Epithelial cell of alveolus of lung (primary cell): ENCODE results near the gene RPS16. TPM values are rescaled to one million over a fixed set of nuclear protein-coding genes. Genes with fewer than 3 reads are reported as not detected.

Experiments used
- total RNA-seq: library from RNA; depleted of rRNA; stranded (reverse); fragments of >200 nt; gene quantifications from 2 replicates; pipeline ENCODE4 v1.2.1, GENCODE V29; 2015

Gene RPS16
- 2,275 and 2,629 TPM in 2 replicates for total RNA-seq

DNA sequence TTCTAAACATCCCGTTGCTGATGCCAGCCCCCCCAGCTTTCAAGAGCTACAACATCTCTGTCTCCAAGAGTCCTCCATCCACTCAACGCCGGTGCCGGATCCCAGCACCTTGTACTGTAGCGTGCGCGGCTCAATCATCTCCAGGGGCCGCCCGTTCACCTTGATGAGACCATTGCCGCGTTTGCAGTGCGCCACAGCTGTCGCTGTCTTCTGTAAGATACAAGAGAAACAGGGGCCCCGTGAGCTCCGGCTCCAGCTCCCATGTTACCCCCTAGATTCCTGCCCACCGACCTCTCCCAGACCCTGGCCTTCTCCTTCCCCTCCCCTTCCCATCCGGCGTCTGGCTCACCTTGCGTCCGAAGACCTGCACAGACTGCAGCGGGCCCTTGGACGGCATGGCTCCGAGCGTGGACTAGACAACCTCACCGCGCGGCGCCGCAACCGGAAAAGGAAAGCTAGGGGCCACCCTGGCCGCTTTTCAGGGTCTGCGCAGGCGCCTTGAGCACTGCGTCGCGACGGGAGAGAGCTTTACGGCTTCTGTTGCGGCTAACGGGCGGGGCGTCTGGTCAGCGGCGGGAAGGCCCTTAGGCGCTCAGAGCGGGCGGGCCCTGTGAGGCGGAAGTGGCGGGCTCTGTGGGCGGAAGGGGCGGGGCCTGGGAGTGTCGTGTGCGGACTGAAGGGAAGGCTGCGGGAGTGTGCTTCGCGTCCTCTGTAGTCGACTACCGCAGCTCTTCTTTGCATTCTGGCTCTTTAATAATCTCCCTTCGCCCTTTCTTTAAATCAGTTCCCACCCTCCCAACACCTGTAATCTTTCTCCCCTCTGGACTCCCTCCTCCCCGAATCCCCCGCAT lies at the start of gene RPS16:
Gene RPS16 (minus strand): TSS at position 451 of the 851 bp plus-strand sequence. CDS start 54 bp downstream, at position 397.

DNA sequence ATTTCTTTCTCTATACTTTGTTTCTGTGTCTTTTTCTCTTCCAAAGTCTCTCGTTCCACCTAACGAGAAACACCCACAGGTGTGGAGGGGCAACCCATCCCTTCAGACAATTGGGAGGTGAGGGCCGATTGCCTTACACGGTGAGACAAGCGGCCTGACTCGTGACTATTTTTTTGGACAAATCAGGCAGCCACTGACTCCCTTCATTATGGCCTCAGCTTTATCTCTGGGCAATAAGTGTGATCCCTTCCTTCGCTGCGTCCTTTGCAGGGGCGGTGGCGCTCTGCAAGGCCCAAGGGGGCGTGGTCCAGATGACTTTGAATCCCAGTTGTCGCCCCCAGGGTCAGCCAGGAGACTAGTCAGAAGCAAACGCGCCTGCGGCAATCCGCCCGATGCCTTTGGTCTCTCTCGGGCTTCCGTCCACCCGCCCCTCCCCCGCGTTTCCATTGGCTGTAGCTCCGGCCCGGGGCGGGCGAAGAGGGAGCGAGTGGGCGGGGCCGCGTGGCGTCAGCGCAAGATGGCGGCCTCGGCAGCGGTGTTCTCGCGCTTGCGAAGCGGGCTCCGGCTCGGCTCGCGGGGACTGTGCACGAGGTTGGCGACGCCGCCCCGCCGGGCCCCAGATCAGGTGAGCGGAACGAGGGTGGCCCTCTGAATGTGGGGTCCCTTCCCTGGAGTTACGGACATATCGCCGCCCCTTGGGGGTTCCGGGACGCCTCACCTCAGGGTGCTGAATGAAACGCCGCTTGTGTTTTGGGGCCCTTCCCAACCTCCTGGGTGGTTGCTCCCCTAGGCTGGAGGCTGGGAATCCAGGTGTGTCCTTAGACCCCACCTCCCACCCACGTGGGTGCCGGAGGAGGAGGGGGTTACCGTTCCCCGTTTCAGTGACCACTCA lies 44.8 kb upstream of the RPS16 start, which contains the start of gene TIMM50:
Gene TIMM50 (plus strand): TSS at position 502 of the 892 bp plus-strand sequence. CDS start 16 bp downstream, at position 518.

DNA sequence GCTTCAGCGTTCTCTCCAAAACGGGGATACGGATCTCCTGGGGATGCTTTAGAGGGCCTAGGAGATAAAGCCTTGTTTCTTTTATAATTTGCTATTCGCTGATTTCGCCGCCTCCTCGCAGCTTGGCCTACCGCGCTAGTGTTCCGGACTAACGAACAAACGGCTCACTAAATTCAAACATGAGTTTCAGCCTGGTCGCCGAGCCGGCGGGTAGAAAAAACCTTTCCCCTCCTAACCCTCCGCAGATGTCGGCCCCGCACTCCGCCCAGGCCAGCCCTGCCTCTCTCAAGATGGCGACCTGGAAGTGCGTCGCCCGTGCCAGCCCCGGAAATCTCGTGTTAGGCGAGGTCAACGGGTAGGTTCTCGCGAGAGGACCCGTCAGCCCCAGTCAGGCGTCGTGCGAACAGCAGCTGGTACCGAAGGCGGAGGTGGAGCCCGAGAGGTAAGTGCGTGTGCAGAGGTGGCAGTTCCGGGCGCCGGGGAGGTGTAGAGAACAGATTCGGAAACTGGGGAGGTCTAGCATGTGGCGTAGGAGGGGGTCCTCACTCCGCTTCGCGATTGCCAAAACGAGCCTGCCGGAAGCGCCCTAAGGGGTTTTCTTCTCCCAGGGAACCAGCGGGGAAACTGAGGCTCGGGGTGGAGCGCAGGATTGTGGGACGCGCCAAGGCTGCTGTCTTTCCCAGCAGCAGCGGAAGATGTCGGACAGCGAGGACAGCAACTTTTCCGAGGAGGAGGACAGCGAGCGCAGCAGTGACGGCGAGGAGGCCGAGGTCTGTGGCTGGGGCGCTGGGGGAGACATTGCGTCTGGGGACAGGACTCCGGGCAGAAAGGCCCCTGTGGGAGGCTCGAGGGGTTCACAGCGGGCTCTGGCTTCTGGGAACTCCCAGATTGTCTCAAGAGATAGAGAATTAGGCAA lies 9.7 kb upstream of the RPS16 start, which contains the start of gene SUPT5H:
Gene SUPT5H (plus strand): TSS at position 387 of the 916 bp plus-strand sequence. CDS start 309 bp downstream, at position 696.

DNA sequence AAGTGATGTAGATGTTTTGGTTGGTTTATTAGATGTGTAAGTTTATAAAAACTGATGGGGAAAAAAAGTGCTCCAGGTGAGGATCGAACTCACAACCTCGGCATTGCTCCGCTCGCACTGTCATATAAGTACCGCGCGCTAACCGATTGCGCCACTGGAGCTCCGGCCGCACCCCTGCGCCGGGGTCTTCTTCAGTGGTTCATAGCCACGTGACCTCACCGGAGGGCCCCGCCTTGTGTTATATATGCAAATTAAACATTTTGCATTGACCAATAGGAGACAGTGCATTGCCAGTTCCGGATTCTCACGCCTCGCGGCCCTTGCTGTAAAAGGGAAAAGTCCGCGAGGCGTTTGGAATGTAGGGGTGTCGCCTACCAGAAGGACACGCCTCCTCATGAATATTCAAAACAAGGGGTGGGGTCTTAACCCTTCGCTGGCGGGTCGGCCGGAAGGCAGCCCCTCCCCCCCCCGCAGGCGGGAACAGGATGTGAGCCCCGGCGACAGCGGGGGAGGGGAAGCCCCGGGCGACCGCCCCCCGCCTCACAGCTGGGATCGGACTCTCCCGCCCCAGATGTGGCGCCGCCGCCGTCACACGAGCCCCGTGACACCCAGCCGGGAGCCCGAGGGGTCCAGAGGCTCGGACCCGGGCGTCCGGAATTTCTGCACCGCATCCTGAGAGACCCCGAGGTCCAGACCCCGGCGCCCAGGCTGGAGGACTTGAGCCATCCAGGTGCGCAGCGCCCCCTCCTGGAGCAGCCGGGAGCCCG lies 23.5 kb downstream of the RPS16 start, which contains the start of gene PLEKHG2:
Gene PLEKHG2 (plus strand): TSS at position 570 of the 767 bp plus-strand sequence. CDS start 1,418 bp downstream, outside the sequence.

DNA sequence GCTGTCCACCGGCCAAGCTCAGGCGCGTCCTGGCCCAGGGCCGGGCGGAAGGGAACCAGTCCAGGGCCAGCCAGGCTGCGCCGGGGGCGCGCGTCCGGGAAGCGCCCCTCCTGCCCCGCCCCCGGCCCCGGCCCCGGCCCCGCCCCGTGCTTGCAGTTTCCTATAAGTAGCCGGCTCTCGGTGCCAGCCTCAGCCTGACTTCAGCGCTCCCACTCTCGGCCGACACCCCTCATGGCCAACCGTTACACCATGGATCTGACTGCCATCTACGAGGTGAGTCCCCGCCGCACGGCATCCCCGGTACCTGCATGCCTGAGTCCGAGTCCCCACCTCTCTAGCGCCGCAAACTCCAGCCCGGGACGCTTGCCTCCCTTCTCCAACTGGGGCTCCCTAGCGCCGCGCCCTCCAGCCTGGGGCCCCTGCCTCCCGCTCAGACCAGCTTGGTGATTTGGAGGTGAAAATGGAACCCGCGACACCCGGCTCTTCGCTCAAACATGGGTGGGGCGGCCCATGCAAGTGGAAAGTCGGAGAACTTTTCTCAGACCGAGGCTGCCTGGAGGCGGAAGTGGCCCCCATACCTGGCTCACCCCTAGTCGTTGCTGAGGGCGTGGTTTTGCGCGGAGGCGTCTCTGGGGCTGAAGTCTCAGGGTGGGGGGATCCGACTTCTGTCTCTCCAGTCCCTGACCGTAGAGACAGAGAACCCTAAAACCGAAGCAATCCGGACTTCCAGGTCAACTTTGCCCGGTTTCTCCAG lies 28.9 kb downstream of the RPS16 start, which contains the start of gene ZFP36:
Gene ZFP36 (plus strand): TSS at position 192 of the 754 bp plus-strand sequence. CDS start 58 bp downstream, at position 250.

DNA sequence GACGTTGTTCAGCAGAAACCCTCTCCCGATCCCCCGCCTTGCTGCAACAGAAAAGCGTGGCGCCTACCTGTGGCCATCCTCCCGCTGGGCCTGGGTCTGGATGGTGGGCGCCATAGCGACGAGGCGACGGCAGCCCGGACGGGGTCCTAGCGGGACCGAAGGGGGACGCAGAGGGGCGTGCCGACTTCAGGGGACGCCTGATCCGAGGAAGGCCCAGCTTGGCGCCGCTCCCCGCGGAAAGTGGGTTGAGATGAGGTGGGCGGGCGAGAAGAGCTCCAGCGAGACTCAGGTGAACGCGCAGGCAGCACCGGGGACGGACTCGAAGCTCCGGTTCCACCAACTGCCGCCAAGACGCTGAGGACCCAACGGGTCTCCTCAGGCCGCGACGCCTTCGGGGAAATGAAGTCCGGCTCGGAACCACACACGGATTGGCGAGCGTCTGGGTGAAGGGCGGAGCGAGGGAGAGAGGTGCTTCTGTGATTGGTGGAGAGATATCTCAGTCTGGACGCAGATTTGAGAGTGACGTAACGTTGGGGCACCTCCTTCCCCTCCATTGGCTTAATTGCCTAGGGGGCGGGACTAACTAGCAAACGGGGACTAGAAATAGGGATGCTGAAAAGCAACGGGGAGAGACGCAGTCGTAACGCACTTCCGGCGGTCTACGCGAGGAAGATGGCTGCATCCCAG lies 44.9 kb downstream of the RPS16 start, which contains the start of the genes MED29 and PAF1:
Gene MED29 (plus strand): TSS at position 628 of the 687 bp plus-strand sequence. CDS start 45 bp downstream, at position 673.
Gene PAF1 (minus strand): TSS at position 356 of the 687 bp plus-strand sequence. CDS start 242 bp downstream, at position 114.

Other genes starting within 250 kb of the RPS16 start
- gene NCCRP1, start 239.0 kb downstream of the RPS16 start, total RNA-seq, result not detected in 2 replicates
- gene SYCN, start 231.7 kb downstream of the RPS16 start, total RNA-seq, result not detected in 2 replicates
- gene IFNL3, start 190.9 kb downstream of the RPS16 start, total RNA-seq, result not detected in 2 replicates
- not detected in 2 replicates for gene IFNL4, start 187.1 kb downstream of the RPS16 start, total RNA-seq
- gene IFNL2, start 167.6 kb downstream of the RPS16 start, total RNA-seq, result not detected in 2 replicates
- not detected in 2 replicates for gene IFNL1, start 139.5 kb downstream of the RPS16 start, total RNA-seq
- 0.91 and 3.5 TPM in 2 replicates for gene LRFN1, start 115.1 kb downstream of the RPS16 start, total RNA-seq
- 8.0 and 15.0 TPM in 2 replicates for gene GMFG, start 99.9 kb downstream of the RPS16 start, total RNA-seq
- 57.8 and 74.8 TPM in 2 replicates for gene SAMD4B, start 93.5 kb downstream of the RPS16 start, total RNA-seq
- gene PAF1, start 44.8 kb downstream of the RPS16 start, total RNA-seq, result 33.0 and 34.6 TPM in 2 replicates
- gene MED29, start 44.6 kb downstream of the RPS16 start, total RNA-seq, result 35.6 and 56.0 TPM in 2 replicates
- gene ZFP36, start 29.1 kb downstream of the RPS16 start, total RNA-seq, result 19.8 and 64.4 TPM in 2 replicates
- 22.0 and 34.3 TPM in 2 replicates for gene PLEKHG2, start 23.3 kb downstream of the RPS16 start, total RNA-seq
- gene SUPT5H, start 9.6 kb upstream of the RPS16 start, total RNA-seq, result 63.7 and 89.2 TPM in 2 replicates
- 51.4 and 81.6 TPM in 2 replicates for gene TIMM50, start 44.9 kb upstream of the RPS16 start, total RNA-seq
- 0.52 TPM in 1 of 2 replicates, not detected in the other for gene DLL3, start 63.0 kb upstream of the RPS16 start, total RNA-seq
- not detected in 2 replicates for gene SELENOV, start 79.2 kb upstream of the RPS16 start, total RNA-seq
- 2.7 and 5.1 TPM in 2 replicates for gene EID2B, start 96.9 kb upstream of the RPS16 start, total RNA-seq
- gene EID2, start 104.2 kb upstream of the RPS16 start, total RNA-seq, result 12.1 and 12.9 TPM in 2 replicates
- gene LGALS13, start 166.6 kb upstream of the RPS16 start, total RNA-seq, result not detected in 2 replicates
- gene LGALS16, start 220.0 kb upstream of the RPS16 start, total RNA-seq, result not detected in 2 replicates